CD4-positive, alpha-beta memory T cell (primary cell): ENCODE data around the gene COL4A1. TPM values are rescaled to one million over a fixed set of nuclear protein-coding genes. Genes with fewer than 3 reads are reported as not detected.

Experiments
- CTCF ChIA-PET: fragments of 350-600 bp; sonication (Branson Sonifier 250); formaldehyde crosslinking; loops from one replicate; lab custom pipeline; 2021; ENCODE audit warnings: inconsistent platforms; ENCODE audit not compliant: partially characterized antibody; lab: Charles Lee
- POLR2A ChIA-PET: fragments of 350-600 bp; sonication (Branson Sonifier 250); formaldehyde crosslinking; loops from one replicate; lab custom pipeline; 2021; ENCODE audit not compliant: partially characterized antibody; lab: Charles Lee
- DNase-seq, 5 donors: peaks; one replicate each; pipeline versions ENCODE4 v3.0.0 to v3.0.0-alpha.2; 2020 to 2022; ENCODE audit warnings: mixed read lengths in 1 of 5
- H3K27ac ChIP-seq: one replicate; pipeline ENCODE4 v1.7.0; 2013; ENCODE audit warnings: low read depth, low read length
- H3K27me3 ChIP-seq: 2 replicates; pipeline ENCODE4 v1.7.0; 2013; ENCODE audit warnings: mild to moderate bottlenecking, low read length, moderate library complexity; ENCODE audit not compliant: insufficient read depth
- H3K36me3 ChIP-seq: 2 replicates; pipeline ENCODE4 v1.7.0; 2013; ENCODE audit warnings: mild to moderate bottlenecking, low read length, moderate library complexity; ENCODE audit not compliant: insufficient read depth
- H3K4me1 ChIP-seq: 2 replicates; pipeline ENCODE4 v1.7.0; 2013; ENCODE audit warnings: mild to moderate bottlenecking, low read length, moderate library complexity; ENCODE audit not compliant: insufficient read depth
- H3K4me3 ChIP-seq, 2 donors: one replicate each; pipeline ENCODE4 v1.7.0; 2013; ENCODE audit warnings: low read length in 2 of 2, mild to moderate bottlenecking in 1 of 2
- H3K9me3 ChIP-seq, 2 donors: one replicate each; pipeline ENCODE4 v1.7.0; 2013; ENCODE audit warnings: low read length in 2 of 2, control low read depth in 1 of 2; ENCODE audit not compliant: control insufficient read depth in 1 of 2
- H3K27ac Mint-ChIP-seq, 7 donors: one replicate each; pipeline ENCODE4 v1.8.0; 2020 to 2021; ENCODE audit warnings: mixed read lengths in 7 of 7, mild to moderate bottlenecking in 6 of 7, inconsistent platforms in 3 of 7, moderate library complexity in 3 of 7
- H3K27me3 Mint-ChIP-seq, 2 donors: one replicate each; pipeline ENCODE4 v1.8.0; 2020 to 2021; ENCODE audit warnings: mixed read lengths in 2 of 2
- H3K36me3 Mint-ChIP-seq, 2 donors: one replicate each; pipeline ENCODE4 v1.8.0; 2020 to 2021; ENCODE audit warnings: mixed read lengths in 2 of 2, inconsistent platforms in 1 of 2, mild to moderate bottlenecking in 1 of 2
- H3K4me1 Mint-ChIP-seq, 4 donors: one replicate each; pipeline ENCODE4 v1.8.0; 2020 to 2021; ENCODE audit warnings: mixed read lengths in 4 of 4, mild to moderate bottlenecking in 1 of 4
- H3K4me3 Mint-ChIP-seq, 8 donors: one replicate each; pipeline ENCODE4 v1.8.0; 2020 to 2021; ENCODE audit warnings: mixed read lengths in 8 of 8, mild to moderate bottlenecking in 7 of 8, moderate library complexity in 6 of 8, inconsistent platforms in 3 of 8
- H3K9me3 Mint-ChIP-seq, 8 donors: one replicate each; pipeline ENCODE4 v1.8.0; 2020 to 2021; ENCODE audit warnings: mixed read lengths in 8 of 8, mild to moderate bottlenecking in 5 of 8, inconsistent platforms in 3 of 8, moderate library complexity in 1 of 8
- intact Hi-C: fragments of 100-400 bp; cut with micrococcal nuclease; formaldehyde crosslinking; loops from one replicate; pipeline ENCODE4 v1.15.1; 2023
- polyA plus RNA-seq, 2 donors: library from polyadenylated mRNA; unstranded; fragments of 300-500 nt; fragmentation: Illumina TruSeq; gene quantifications; one replicate each; pipeline ENCODE4 v1.2.3, GENCODE V29; 2021
- total RNA-seq, 2 experiments: library from RNA; stranded (reverse); gene quantifications; one replicate each; pipeline ENCODE4 v1.2.3, GENCODE V29; 2021

The COL4A1 gene
- total and polyA plus RNA-seq, 4 experiments from 2014 or later, result not detected

DNA sequence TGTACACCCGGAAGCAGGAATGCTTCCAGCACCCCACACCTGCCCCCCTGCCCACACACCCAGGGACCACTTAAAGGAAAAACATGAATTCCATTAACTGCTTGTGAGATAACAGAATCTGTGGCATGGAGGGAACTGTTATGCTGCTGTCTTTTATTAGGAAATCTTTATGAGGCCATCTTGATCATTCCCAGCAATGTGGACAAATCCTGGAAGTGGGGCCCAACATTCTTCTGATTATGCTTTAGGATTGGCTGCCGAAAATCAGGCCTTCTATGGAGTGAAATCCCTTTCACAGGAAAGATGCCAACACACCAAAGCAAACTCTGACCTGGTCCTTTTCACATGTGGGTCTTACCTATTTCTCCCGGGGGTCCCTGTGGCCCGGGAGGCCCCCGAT, 114.5 kb downstream of the COL4A1 start:
- H3K36me3 Mint-ChIP-seq, result no peaks in the 10 kb centered on the region
- Histone ChIP-seq H3K36me3 (no peaks in the 10 kb centered on the region), H3K9me3 (no peaks in the 10 kb centered on the region), H3K27me3 (no peaks in the 10 kb centered on the region), H3K4me1 (no peaks in the 10 kb centered on the region), H3K27ac (no peak overlapping the region), H3K4me3 (no peak overlapping the region)
- no peak overlapping the region for H3K4me3 Mint-ChIP-seq
- no peak overlapping the region for H3K27ac Mint-ChIP-seq
- intact Hi-C loops, result no loop called here
- CTCF ChIA-PET, result no interaction called here
- H3K9me3 Mint-ChIP-seq, result peaks cover 0 to 2% (median 0%) of the 10 kb centered on the region in 8 donors
- no peak for DNase-seq
- peaks cover 14 to 18% of the 10 kb centered on the region in 2 donors for H3K27me3 Mint-ChIP-seq
- POLR2A ChIA-PET, result no interaction called here
- H3K4me1 Mint-ChIP-seq, result no peaks in the 10 kb centered on the region

DNA sequence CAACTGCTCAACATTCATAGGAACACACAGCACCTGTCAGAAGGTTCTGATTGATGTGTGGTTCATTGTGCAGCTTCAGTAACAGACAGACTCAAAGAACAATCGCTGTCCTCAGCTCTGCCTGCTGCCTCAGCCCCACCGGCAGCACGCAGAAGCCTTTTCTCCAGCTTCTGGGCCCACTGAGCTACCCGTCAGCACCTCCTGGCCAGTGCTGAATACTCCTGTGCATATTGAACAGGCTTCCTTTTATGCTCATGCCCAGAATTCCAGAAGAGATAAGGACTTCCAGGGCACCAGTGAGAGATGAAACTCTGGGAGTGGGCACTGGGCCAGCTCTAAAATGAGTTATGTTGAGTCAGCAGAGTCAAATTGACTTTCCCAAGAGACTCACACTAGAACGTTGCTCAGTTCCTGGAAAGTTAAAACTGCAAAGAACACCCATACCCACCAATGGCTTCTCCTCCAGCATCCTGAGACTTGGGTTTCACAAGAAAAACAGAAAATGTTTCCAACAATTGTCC, 119.3 kb downstream of the COL4A1 start:
- Mint-ChIP-seq H3K4me3 (no peak overlapping the region), H3K36me3 (no peaks in the 10 kb centered on the region), H3K27me3 (peaks cover 9 to 10% of the 10 kb centered on the region in 2 donors), H3K4me1 (no peaks in the 10 kb centered on the region), H3K9me3 (peaks cover 0 to 2% (median 0%) of the 10 kb centered on the region in 8 donors), H3K27ac (no peak overlapping the region)
- H3K9me3 ChIP-seq, result no peaks in the 10 kb centered on the region
- no peaks in the 10 kb centered on the region for H3K36me3 ChIP-seq
- no peak for DNase-seq
- intact Hi-C loops, result no loop called here
- H3K27ac ChIP-seq, result no peak overlapping the region
- no peaks in the 10 kb centered on the region for H3K4me1 ChIP-seq
- H3K27me3 ChIP-seq, result no peaks in the 10 kb centered on the region
- H3K4me3 ChIP-seq, result no peak overlapping the region
- ChIA-PET POLR2A (no interaction called here), CTCF (interaction anchor here (1.1 to 1.7 kb wide), 3 partner anchors 10 to 35 kb away, joined by 3 to 4 read pairs (median 3); no protein-coding TSS in a partner anchor)

DNA sequence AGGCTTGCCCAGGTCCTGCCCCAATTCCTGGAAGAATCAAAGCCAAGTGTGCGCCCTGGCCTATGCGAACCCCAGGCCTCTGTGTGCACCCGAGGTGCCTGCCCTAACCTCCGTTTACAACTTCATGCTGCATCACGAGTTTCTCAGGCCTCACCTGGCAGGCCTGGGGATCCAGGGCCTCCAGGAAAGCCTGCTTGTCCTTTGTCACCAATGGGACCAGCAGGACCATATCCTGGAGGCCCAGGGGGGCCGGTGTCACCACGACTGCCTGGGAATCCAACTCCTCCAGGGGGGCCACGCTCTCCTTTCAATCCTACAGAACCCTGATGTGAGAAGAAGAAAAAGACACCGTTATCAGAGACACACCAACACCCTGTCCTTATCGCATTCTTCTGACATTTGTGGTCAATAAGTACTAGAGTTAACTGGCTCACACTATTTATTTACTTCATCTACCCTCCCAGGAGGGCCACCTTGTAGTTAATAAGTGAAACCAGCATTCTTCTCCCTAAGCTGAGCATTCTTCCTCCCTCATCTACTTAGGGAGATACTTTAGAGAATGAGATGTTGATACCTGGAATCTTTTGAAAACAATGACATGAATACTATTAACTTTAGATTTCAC, 120.6 kb downstream of the COL4A1 start:
- CTCF ChIA-PET, result no interaction called here
- intact Hi-C loops, result no loop called here
- no peaks in the 10 kb centered on the region for H3K27me3 ChIP-seq
- no peak for DNase-seq
- POLR2A ChIA-PET, result no interaction called here
- no peaks in the 10 kb centered on the region for H3K4me1 ChIP-seq
- no peaks in the 10 kb centered on the region for H3K36me3 ChIP-seq
- H3K9me3 Mint-ChIP-seq, result peaks cover 0 to 2% (median 0%) of the 10 kb centered on the region in 8 donors
- peaks cover 3 to 7% of the 10 kb centered on the region in 2 donors for H3K27me3 Mint-ChIP-seq
- H3K9me3 ChIP-seq, result no peaks in the 10 kb centered on the region
- H3K27ac Mint-ChIP-seq, result no peak overlapping the region
- H3K36me3 Mint-ChIP-seq, result no peaks in the 10 kb centered on the region
- H3K4me3 ChIP-seq, result no peak overlapping the region
- no peak overlapping the region for H3K27ac ChIP-seq
- H3K4me3 Mint-ChIP-seq, result no peak overlapping the region
- H3K4me1 Mint-ChIP-seq, result no peaks in the 10 kb centered on the region

DNA sequence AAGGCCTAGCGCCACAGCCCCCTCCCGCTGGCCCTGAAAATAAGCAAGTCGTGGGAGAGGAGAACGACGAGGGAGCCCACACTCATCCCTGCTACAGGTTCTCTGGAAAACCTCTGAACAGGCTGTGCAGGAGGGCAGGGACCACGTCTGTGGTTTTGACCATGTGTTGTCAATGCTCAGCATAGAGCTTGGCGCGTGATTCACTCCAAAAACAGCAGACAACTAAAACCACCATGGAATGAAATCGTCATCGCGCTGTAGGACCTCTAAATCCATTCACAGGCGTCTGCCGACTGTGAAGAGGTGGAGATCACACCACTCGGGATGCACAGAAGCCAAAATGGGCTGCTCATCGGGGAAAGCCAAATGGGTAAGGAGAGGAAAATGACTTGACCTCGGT, 121.3 kb downstream of the COL4A1 start:
- Mint-ChIP-seq H3K9me3 (peaks cover 0 to 2% (median 0%) of the 10 kb centered on the region in 8 donors), H3K4me1 (no peaks in the 10 kb centered on the region), H3K4me3 (no peak overlapping the region), H3K27me3 (peaks cover 3 to 7% of the 10 kb centered on the region in 2 donors), H3K36me3 (no peaks in the 10 kb centered on the region), H3K27ac (no peak overlapping the region)
- Histone ChIP-seq H3K4me3 (no peak overlapping the region), H3K9me3 (no peaks in the 10 kb centered on the region), H3K27ac (no peak overlapping the region), H3K27me3 (no peaks in the 10 kb centered on the region), H3K4me1 (no peaks in the 10 kb centered on the region), H3K36me3 (no peaks in the 10 kb centered on the region)
- intact Hi-C loops, result no loop called here
- POLR2A ChIA-PET, result no interaction called here
- CTCF ChIA-PET, result no interaction called here
- DNase-seq, result no peak

DNA sequence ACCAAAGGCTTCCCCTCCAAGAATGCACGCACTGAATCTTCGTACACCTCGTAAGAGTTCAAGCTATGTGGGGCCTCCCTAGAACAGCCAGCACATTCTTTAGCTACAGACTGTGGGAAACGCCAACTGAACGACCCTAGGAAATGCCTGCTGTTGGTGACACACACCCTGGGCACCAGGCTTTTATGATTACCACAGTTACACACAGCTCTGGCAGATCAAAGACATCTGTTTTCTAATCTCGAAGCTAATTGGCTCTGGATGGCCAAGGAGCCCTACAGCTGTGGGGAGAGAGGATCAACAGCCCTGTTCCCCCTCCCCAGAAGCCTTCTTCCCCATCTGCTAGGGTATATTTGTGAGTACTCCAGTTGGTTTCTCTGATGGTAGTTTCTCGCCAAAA, 123.0 kb downstream of the COL4A1 start:
- ChIA-PET CTCF (interaction anchor here (1.1 kb wide), 1 partner anchor 26 kb away, joined by 3 read pairs; no protein-coding TSS in a partner anchor), POLR2A (no interaction called here)
- DNase-seq, result no peak
- no peak overlapping the region for H3K4me3 ChIP-seq
- no peaks in the 10 kb centered on the region for H3K9me3 ChIP-seq
- H3K27ac ChIP-seq, result no peak overlapping the region
- intact Hi-C loops, result no loop called here
- no peaks in the 10 kb centered on the region for H3K4me1 ChIP-seq
- no peaks in the 10 kb centered on the region for H3K36me3 ChIP-seq
- Mint-ChIP-seq H3K4me3 (no peak overlapping the region), H3K27ac (no peak overlapping the region), H3K27me3 (peaks cover 3 to 5% of the 10 kb centered on the region in 2 donors), H3K9me3 (no peaks in the 10 kb centered on the region), H3K4me1 (no peaks in the 10 kb centered on the region), H3K36me3 (no peaks in the 10 kb centered on the region)
- no peaks in the 10 kb centered on the region for H3K27me3 ChIP-seq

DNA sequence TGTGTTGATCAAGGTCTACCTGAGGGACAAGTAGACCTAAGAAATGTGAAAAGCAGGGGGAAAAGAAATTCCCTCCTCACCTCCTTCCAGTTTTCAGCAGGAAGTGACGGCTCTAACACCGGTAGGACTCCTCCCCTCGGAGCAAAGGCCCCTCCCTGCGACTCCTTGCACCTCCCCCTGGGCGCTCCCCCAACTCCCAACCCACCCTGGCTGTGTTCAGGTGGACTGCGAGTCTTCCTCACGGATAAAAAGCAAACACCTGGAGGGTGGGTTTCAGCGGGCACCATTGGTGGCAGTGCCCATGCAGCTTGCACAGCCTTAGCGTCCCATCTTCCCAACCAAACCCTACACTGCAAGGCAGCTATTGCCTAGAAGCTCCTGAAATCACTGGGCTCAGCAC, 124.5 kb downstream of the COL4A1 start:
- intact Hi-C loops, result no loop called here
- H3K27me3 Mint-ChIP-seq, result peaks cover 0 to 3% of the 10 kb centered on the region in 2 donors
- CTCF ChIA-PET, result no interaction called here
- no peaks in the 10 kb centered on the region for H3K9me3 Mint-ChIP-seq
- no peaks in the 10 kb centered on the region for H3K36me3 Mint-ChIP-seq
- Histone ChIP-seq H3K4me1 (no peaks in the 10 kb centered on the region), H3K9me3 (no peaks in the 10 kb centered on the region), H3K27ac (no peak overlapping the region), H3K27me3 (no peaks in the 10 kb centered on the region), H3K36me3 (no peaks in the 10 kb centered on the region), H3K4me3 (no peak overlapping the region)
- POLR2A ChIA-PET, result no interaction called here
- no peaks in the 10 kb centered on the region for H3K4me1 Mint-ChIP-seq
- no peak overlapping the region for H3K4me3 Mint-ChIP-seq
- DNase-seq, result no peak
- H3K27ac Mint-ChIP-seq, result no peak overlapping the region

DNA sequence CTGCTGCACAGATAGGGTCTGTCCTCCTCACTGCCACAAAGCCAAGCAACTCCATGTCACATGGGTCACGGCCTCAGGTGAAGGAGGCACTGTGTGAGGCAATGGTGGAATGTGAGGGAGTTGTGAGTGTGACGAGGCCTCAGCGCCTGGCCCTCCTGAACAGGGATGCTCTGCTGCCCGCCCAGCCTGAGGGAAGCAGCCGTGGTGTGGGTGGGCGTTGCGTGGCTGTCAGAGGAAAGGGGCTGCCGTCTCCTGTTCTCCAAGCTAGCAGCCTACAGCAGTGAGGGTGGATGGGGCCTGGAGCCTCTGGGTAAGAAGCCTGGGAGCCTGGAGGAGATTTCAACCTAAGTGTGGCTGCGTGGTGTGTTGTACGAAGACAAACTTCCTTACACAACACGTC, 125.0 kb downstream of the COL4A1 start:
- intact Hi-C loops, result no loop called here
- no peaks in the 10 kb centered on the region for H3K9me3 ChIP-seq
- Mint-ChIP-seq H3K27ac (no peak overlapping the region), H3K9me3 (no peaks in the 10 kb centered on the region), H3K4me1 (no peaks in the 10 kb centered on the region), H3K36me3 (no peaks in the 10 kb centered on the region), H3K4me3 (no peak overlapping the region), H3K27me3 (peaks cover 0 to 3% of the 10 kb centered on the region in 2 donors)
- DNase-seq, result no peak
- no peak overlapping the region for H3K27ac ChIP-seq
- no peaks in the 10 kb centered on the region for H3K4me1 ChIP-seq
- no peak overlapping the region for H3K4me3 ChIP-seq
- ChIA-PET POLR2A (no interaction called here), CTCF (no interaction called here)
- no peaks in the 10 kb centered on the region for H3K27me3 ChIP-seq
- H3K36me3 ChIP-seq, result no peaks in the 10 kb centered on the region
